OCI-LY1 (cell line): ENCODE results near the gene ST13.
A peak's percentile ranks its signal among the peaks of the same experiment; 100 is the strongest.

Source experiments
- H2AFZ ChIP-seq: fragments of 200-600 bp; sonication (generic), shearing (Covaris generic); 2 replicates; pipeline ENCODE4 v1.6.0; 2014; ENCODE audit warnings: antibody characterized with exemption, mild to moderate bottlenecking, low read length
- H3F3A ChIP-seq: fragments of 200-600 bp; sonication (generic), shearing (Covaris generic); 2 replicates; pipeline ENCODE4 v1.6.0; 2014; ENCODE audit warnings: mild to moderate bottlenecking, antibody characterized with exemption, low read length, moderate library complexity; ENCODE audit not compliant: insufficient read depth
- H3K27ac ChIP-seq: fragments of 200-600 bp; sonication (generic); 2 replicates; pipeline ENCODE4 v1.5.1; 2014; ENCODE audit warnings: low read length, mixed run types, mild to moderate bottlenecking, low read depth; ENCODE audit not compliant: poor library complexity, severe bottlenecking
- H3K27me3 ChIP-seq: fragments of 200-600 bp; sonication (generic); 2 replicates; pipeline ENCODE4 v1.6.0; 2014; ENCODE audit warnings: antibody characterized with exemption, mild to moderate bottlenecking, low read length, moderate library complexity; ENCODE audit not compliant: insufficient read depth
- H3K36me3 ChIP-seq: fragments of 200-600 bp; sonication (generic); 2 replicates; pipeline ENCODE4 v1.6.1; 2014; ENCODE audit warnings: mild to moderate bottlenecking, antibody characterized with exemption, low read length, moderate library complexity, mixed read lengths; ENCODE audit not compliant: insufficient read depth
- H3K4me1 ChIP-seq: fragments of 200-600 bp; sonication (generic); 2 replicates; pipeline ENCODE4 v1.5.1; 2014; ENCODE audit warnings: mild to moderate bottlenecking, low read length, moderate library complexity; ENCODE audit not compliant: insufficient read depth, severe bottlenecking
- H3K4me2 ChIP-seq: fragments of 200-600 bp; sonication (generic), shearing (Covaris generic); 2 replicates; pipeline ENCODE4 v1.6.1; 2014; ENCODE audit warnings: low read length
- H3K4me3 ChIP-seq: fragments of 200-600 bp; sonication (generic); 2 replicates; pipeline ENCODE4 v1.5.1; 2014; ENCODE audit warnings: low read length, low read depth, mild to moderate bottlenecking, mixed read lengths; ENCODE audit not compliant: poor library complexity, severe bottlenecking
- H3K79me2 ChIP-seq: fragments of 200-600 bp; shearing (Covaris generic); 2 replicates; pipeline ENCODE4 v1.6.1; 2016; ENCODE audit warnings: mixed run types, low read length, mixed read lengths; ENCODE audit not compliant: insufficient read depth
- H3K9ac ChIP-seq: fragments of 200-600 bp; sonication (generic), shearing (Covaris generic); 2 replicates; pipeline ENCODE4 v1.6.1; 2014; ENCODE audit warnings: mild to moderate bottlenecking, low read length, mixed read lengths
- H3K9me2 ChIP-seq: fragments of 200-600 bp; sonication (generic), shearing (Covaris generic); 2 replicates; pipeline ENCODE4 v1.6.1; 2014; ENCODE audit warnings: low read depth, mild to moderate bottlenecking, low read length, mixed read lengths
- H3K9me3 ChIP-seq: fragments of 200-600 bp; shearing (Covaris generic); 2 replicates; pipeline ENCODE4 v1.6.1; 2014; ENCODE audit warnings: low read length, mixed read lengths
- H4K20me1 ChIP-seq: fragments of 200-600 bp; sonication (generic), shearing (Covaris generic); 2 replicates; pipeline ENCODE4 v1.6.0; 2016; ENCODE audit warnings: mild to moderate bottlenecking, low read length; ENCODE audit not compliant: insufficient read depth
- EZH2 ChIP-seq: fragments of 200-600 bp; sonication (generic), shearing (Covaris generic); IDR thresholded peaks from 2 replicates; pipeline ENCODE4 v1.8.0; 2017; ENCODE audit warnings: borderline replicate concordance, mixed run types, mild to moderate bottlenecking, antibody characterized with exemption, low read length, moderate library complexity, mixed read lengths
- TF ChIP-seq, protein P1 (sequence below): fragments of 200-600 bp; sonication (generic), shearing (Covaris generic); IDR thresholded peaks from 2 replicates; pipeline ENCODE4 v1.5.1; 2017; ENCODE audit warnings: mild to moderate bottlenecking, antibody characterized with exemption, low read length, moderate library complexity, mixed read lengths

Gene ST13

DNA sequence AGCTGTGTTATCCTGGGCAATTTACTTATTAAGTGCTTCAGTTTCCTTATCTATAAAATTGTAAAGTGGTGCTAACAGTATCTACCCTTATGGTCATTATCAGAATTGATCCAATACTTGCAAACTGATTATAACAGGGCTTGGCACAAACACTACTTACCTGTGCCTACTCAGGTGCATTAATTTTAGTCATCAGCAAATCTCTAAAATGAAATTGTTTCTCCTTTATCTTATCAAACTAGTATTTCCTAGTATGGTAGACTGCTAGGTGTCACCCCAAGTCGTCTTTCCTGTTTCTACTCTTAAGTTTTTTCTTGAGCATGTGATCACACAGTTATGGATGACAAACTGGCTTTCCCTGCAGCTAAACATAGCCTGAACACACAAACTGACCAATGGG is 33.0 kb downstream of the ST13 start:
- Histone ChIP-seq H3K4me2 (no peak overlapping the region), H3K9me2 (no peaks in the 10 kb centered on the region), H3K27ac (no peak overlapping the region), H3K4me1 (peaks cover 15% of the 10 kb centered on the region), H3K27me3 (no peaks in the 10 kb centered on the region), H3F3A (peaks cover 11% of the 10 kb centered on the region), H2AFZ (no peak overlapping the region), H3K79me2 (0 out of 2 replicates have a peak, but pooled peaks cover 6% of the 10 kb centered on the region), H3K4me3 (no peak overlapping the region), H3K9me3 (no peaks in the 10 kb centered on the region), H3K9ac (no peak overlapping the region), H4K20me1 (no peaks in the 10 kb centered on the region), H3K36me3 (peaks cover 46% of the 10 kb centered on the region)
- no peak for TF ChIP-seq EZH2
- TF ChIP-seq, protein P1, sequence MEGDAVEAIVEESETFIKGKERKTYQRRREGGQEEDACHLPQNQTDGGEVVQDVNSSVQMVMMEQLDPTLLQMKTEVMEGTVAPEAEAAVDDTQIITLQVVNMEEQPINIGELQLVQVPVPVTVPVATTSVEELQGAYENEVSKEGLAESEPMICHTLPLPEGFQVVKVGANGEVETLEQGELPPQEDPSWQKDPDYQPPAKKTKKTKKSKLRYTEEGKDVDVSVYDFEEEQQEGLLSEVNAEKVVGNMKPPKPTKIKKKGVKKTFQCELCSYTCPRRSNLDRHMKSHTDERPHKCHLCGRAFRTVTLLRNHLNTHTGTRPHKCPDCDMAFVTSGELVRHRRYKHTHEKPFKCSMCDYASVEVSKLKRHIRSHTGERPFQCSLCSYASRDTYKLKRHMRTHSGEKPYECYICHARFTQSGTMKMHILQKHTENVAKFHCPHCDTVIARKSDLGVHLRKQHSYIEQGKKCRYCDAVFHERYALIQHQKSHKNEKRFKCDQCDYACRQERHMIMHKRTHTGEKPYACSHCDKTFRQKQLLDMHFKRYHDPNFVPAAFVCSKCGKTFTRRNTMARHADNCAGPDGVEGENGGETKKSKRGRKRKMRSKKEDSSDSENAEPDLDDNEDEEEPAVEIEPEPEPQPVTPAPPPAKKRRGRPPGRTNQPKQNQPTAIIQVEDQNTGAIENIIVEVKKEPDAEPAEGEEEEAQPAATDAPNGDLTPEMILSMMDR, result no peak

DNA sequence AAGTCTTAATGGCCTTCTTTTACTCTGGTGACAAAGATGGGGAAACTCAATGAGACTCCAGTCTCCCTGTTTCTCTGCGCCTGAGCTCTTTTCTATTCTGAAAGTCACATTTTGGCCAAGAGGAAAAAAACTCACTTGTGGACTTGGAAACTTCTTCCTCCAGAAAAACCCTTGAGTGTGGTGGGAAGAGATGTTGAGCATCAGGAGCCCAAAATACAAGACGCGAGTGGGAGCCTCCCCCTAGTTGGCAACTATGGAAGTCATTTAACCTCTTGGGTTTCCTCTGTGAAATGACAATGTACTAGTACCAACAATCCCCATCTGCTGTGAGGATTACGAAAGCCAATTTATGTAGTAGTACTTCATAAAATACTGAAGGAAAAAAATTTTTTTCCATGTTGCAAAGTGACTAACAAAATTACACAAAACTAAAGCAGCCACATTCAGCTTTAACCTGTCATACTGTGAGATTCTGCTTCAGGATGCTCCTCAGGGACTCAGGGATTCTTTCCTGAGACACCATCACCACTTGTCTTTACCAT is 36.8 kb downstream of the ST13 start:
- peaks cover 39% of the 10 kb centered on the region for H3K36me3 ChIP-seq
- peaks cover 39% of the 10 kb centered on the region for H3K79me2 ChIP-seq
- H3K9me2 ChIP-seq, result no peaks in the 10 kb centered on the region
- H3K4me1 ChIP-seq, result peaks cover 33% of the 10 kb centered on the region
- no peaks in the 10 kb centered on the region for H4K20me1 ChIP-seq
- H3K9ac ChIP-seq, result peak overlapping the region; percentile 93
- H3K27me3 ChIP-seq, result no peaks in the 10 kb centered on the region
- H3K4me2 ChIP-seq, result peak overlapping the region; percentile 97
- H2AFZ ChIP-seq, result peak overlapping the region; percentile 71; the same call in 1 of the 2 replicates
- peaks cover 11% of the 10 kb centered on the region for H3F3A ChIP-seq
- H3K4me3 ChIP-seq, result peak overlapping the region; percentile 98
- no peaks in the 10 kb centered on the region for H3K9me3 ChIP-seq
- peak overlapping the region; percentile 54 for H3K27ac ChIP-seq
- TF ChIP-seq, protein P1, result no peak
- no peak for TF ChIP-seq EZH2

DNA sequence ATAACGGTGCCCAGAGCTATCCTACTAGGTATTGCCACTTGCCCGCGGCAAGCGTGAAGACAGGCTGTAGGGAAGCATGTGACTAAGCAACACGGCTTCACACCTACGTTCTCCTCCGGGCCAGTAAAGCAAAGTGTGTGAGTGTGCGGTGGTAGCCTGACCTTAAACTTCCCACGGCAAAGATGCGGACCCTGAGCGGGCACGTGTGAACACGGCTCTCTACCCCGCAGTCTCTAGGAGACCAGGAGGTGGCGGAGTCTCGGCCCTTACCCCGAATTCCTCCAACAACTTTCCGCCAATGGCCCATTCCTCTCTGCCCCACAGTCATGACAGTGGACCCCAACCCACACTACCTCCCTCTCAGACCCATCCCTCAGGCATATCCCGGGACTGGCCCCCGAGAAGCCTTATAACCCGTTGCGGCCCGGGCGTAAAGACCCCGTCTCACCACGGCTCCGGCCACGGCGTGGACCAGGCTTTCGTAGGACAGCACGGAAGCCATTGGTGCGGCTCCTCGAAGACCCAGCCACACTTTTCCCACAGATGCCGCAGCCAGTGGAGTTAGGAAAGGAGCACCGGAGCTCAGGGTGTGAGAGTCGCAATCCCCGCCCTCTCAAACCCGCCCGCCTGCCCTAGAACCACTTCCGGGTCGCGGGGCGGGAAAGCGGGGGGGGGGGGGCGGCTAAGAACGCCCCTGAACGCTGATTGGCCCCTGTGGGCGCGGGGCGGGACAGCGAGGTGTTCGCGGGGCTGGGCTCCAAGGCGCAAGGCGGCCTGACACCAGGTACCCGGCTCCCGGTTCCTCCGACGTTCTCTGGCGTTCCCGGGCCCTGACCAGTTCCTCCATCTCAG is 37.5 kb downstream of the ST13 start, which contains the start of gene SLC25A17:
SLC25A17 (minus strand) TSS at position 600 of the 852 bp plus-strand sequence; CDS start at position 502, 98 bp downstream.
- peaks cover 34% of the 10 kb centered on the region for H3K4me1 ChIP-seq
- peak within 1 kb of the TSS; percentile 97 for H3K4me2 ChIP-seq
- no peaks in the 10 kb centered on the region; the same call in 1 of the 2 replicates for H3K9me3 ChIP-seq
- TF ChIP-seq, protein P1, result peak; percentile 51; the same call in 1 of the 2 replicates
- no peak for TF ChIP-seq EZH2
- peak within 1 kb of the TSS; percentile 98 for H3K4me3 ChIP-seq
- peaks cover 11% of the 10 kb centered on the region for H3F3A ChIP-seq
- peak within 1 kb of the TSS; percentile 71; the same call in 1 of the 2 replicates for H2AFZ ChIP-seq
- H3K27ac ChIP-seq, result peak within 1 kb of the TSS; percentile 83
- H3K79me2 ChIP-seq, result peaks cover 44% of the 10 kb centered on the region
- H3K36me3 ChIP-seq, result peaks cover 37% of the 10 kb centered on the region
- no peaks in the 10 kb centered on the region for H3K27me3 ChIP-seq
- no peaks in the 10 kb centered on the region for H4K20me1 ChIP-seq
- H3K9me2 ChIP-seq, result no peaks in the 10 kb centered on the region
- peak within 1 kb of the TSS; percentile 93 for H3K9ac ChIP-seq
